Stimulated activated CD8-positive, alpha-beta memory T cell treated with anti-CD3 and anti-CD28 coated beads, Interleukin-15, amount 100 ng/mL, for 48 hours (primary cell): ENCODE measurements around the gene EHD3.
"Not testable (repeated sequence)": the region's sequence is repeated elsewhere in the genome, so short reads cannot be mapped to it uniquely, and the experiment has no call there.

Source experiments
- DNase-seq, 2 donors: peaks; one replicate each; pipeline ENCODE4 v3.0.0-alpha.2; 2020; ENCODE audit warnings: low read depth in 2 of 2

The EHD3 gene

DNA sequence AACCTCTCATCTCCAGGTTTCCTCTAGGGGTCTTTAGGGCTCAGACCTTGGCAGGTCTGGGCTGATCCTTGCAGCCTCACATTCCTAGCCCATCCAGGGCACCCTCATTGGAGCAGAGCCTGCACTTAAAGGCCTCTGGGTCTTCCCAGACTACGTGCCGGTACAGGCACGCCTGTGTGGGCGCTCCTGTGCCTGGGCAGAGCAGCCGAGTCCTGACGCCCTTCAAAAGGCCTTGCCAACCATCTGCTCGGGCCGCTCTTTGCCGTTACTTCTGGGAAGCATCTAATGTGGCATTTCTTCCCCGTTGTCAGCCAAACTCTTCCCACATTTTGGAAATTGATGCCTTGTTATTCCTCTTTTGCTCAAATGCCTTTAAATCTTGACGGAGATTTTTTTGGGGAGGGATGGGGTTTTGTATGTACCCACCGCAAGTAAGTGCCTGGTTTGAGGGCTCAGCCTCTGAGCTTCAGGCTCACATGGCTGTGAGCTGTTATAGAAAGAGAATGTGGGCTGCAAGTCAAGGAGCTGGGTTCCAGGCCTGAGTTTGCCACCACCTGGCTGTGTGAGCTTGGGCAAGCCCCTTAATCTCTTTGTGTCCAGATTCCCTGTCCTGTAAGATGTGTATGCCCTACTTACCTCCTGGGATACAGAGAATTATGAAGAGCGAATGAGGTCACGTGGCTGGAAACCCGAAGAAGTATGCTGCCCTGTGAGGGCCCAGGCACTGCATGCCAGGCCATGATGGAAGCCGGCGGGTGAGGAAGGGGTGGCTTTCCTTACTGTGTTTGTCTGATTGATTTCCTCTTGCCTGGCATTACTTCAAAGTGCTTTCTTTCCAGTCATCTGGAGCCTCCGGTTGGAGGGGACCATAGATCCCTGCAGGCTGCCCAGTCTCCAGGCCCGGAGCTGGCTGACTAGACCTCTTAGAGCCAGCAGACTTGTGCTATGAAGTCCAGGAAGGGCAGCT, 20.6 kb downstream of the EHD3 start:
- DNase-seq, result no peak

DNA sequence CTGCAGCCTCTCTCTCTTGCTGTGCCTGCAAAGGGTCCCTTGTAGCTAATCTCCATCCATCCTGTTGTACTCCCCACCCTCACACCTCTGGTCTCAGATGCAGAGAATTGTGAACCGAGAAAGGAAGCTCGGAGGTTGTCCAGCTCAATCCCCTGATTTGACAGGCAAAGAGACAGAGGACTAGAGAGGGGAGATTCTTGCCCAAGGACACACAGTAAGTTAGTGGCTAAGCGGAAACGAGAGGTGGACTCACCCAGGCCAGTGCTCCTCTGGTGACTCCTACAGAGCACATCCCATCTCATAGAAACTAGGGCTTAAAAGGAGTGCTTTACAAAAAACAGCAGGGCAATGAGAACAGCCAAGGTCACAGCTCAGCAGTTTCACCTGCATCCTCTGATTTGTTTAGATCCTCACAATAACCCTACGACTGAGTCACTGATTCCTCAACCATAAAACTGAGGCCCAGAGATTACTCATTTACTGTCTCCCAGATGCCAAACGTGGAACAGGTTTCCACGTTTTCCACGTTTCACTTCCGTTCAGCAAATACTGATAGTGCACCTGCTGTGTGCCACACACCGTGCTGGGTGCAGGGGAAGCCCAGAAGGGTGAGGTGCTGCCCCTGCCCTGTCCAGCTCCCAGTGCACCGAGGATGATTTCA, 22.1 kb downstream of the EHD3 start:
- DNase-seq, result no peak

DNA sequence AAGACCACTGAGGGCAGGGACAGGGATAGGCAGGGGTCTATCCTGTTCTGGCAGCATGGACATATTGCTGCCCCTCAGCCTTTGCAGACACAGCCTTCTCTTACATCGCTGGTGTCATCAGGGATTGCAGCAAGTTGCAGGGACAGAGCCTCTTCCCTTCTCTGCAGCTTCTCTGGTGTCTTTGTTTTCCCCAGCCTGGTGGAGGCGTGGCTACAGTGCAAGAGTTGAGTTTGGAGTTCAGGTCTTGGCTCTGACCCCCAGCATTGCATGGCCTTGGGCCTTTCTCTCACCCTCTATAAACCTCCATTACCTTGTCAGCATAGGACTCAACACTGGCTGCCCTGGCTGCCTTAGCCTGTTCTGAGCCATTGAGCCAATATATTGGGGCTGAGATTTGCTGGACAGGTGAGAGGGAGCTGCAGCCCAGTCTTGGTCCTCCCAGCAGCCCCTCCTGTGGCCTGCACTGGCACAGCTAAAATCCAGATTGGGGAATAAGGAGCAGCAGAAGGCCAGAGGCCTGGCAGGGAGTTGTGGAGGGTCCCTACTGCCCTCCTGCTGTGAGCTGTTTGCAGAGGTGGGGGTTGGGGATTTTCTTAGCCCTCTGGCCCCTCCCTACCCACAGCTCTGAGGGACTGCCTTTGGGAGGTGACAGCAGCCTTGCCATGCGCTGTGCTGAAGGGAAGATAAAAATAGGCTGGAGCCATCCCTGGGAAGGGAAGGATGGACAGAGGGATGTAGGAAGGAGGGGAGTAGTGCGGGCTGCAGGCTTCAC, 22.8 kb downstream of the EHD3 start:
- no peak for DNase-seq

DNA sequence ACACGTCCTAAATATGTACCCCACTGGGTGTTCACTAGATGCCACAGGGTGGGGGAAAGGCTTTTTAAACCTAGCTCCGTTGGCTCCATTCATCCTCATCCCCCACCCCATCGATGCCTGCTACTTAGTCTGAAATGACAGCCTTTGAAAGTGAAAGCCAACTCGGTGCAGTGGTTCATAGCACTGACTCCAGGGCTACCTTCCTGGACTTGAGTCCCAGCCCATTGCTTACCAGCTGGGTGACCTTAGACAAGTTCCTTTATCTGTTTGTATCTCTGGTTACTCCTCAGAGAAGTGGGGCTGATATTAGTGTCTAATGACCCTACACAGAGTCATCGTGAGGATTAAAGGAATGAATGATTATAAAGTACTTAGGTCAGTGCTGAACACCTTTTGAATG, 24.4 kb downstream of the EHD3 start:
- DNase-seq, result no peak

DNA sequence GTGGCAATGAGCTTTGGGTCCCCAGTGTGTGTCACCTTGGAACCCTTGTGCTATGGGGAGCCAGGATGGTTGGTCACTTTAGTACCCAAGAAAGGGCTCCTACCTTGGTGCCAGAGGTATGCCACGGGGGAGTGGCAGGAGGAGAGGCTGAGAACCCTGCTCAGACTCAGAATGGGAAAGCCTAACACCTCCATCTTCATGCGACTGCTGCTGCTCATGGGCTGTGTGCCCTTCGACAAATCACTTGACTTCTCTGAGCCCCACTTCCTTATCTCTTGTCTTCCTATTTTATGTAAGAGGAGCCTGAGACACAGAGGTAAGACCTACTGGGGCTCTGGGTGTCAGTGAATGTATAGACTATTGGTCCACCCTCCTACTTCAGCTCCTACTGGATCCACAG, 25.1 kb downstream of the EHD3 start:
- no peak for DNase-seq

DNA sequence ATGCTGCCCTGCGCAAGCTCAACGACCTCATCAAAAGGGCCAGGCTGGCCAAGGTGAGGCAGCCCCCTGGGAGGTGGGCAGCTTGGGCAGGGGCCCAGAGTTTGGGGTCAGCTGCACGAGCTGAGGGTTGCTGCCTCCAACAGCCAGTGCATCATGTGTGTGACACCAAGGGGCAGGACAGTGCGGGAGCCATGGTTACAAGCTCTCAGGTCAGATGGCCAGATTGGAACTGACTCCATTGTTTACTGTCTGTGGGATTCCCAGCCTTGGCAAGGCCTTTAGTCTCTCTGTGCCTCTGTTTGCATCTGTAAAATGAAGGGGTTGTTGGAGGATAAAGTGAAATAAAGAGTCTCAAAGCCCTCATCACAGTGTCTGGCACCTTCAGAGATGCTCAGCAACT, 26.9 kb downstream of the EHD3 start:
- no peak for DNase-seq

DNA sequence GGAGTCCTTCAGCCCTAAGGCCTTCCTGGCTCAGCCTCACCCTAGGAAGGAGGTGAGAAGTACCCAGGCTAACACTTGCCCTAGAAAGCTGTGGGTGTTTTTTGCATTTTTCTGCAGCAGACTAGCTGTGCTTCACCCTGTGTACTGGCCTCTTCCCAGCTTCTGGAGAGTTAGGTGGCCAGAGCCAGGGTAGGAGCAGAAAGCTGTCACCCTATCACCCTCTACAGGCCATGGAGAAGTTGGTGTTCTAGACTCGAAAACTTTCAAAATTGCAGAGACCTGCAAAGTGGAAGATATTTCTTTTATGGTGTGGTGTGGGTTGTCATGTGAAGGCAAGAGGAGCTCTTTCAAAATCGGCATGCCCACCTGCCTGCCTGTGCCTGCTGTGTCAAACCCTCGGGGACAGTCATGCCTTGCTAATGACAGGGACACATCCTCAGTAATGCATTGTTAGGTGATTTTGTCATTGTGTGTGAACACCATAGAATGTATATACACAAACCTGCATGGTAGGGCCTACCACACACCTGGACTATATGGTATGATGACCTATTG, 29.8 kb downstream of the EHD3 start:
- DNase-seq, result no peak

DNA sequence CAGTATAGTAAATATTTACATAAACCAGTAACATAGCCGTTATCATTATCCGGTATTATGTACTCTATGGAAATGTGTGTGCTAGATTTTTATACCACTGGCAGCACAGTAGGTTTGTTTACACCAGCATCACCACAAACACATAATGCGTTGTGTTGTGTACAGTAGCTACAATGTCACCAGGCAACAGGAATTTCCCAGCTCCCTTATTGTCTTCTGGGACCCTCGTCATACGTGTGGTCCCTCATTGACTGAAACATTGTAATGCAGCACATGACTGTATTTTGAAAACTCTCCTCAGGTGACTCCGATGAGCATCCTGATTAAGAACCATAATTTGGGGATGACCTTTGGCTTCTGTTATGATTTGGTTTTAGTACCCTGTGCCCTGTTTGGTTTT, 31.3 kb downstream of the EHD3 start:
- no peak for DNase-seq

DNA sequence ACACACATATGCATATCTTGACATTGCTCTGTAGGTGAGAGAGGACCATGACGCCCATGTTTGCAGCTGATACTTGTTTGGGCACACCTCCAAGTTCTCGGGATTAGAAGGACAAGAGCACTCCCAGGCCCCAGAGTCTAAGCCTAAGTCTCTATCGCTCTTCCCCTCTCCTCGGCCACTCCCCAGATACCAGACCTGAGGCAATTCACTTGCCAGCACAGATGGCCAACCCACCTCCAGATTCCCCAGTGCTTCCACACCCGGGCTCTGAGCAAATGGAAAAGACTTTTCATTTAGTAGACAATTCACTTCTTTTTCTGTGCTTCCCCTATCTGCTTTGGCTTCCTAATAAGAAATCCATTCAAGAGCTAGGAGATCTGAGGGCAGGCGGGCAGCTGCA, 32.9 kb downstream of the EHD3 start:
- DNase-seq, result no peak

DNA sequence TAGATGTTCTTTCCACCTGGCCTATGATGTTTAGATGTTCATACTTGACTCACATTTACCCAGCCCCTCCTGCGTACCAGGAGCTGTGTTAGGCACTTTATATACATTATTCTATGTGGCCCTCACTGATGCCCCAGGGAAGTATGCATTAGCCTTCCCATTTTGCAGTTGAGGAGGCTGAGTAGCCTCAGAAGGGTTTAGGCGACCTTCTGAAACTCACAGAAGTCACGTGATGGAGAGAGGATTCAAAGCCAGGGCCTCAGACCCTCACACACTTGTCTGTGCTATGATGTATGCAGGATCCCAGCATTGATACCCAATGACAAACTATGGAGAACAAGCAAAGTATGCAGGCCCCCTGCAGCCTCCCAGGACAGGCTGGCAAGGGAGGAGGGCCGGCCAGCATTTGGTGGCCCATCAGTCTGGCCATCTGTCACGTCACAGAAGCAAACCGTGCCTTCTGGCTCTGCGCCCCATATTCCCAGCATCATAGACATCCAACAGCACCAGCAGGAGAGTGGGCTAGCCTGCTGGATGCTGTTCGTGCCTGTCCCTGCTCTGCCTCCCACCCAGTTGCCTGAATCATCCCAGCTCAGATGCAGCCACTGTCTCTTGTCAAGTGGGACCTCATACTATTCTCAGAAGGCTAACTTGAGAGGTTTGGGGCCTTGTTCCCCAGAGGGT, 33.6 kb downstream of the EHD3 start:
- no peak for DNase-seq

DNA sequence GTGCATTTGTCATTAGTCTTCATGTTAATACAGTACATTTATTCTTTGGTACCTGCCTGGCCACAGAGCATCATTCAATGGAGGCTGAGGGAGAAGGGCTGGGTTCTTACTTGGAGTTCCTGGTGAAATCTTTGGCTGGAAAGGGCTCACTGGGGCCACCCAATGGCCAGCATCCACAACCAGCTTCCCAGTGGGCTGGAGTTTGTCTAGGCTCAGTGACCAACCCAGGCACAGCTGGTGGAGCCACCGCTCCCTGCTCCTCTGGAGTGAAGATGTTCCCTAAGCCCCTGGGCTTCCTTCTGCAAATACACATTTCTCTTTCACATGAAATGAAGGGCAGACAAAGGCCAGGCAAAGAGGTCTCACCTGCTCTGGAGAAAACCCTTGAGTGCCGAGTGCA, 34.4 kb downstream of the EHD3 start:
- no peak for DNase-seq

DNA sequence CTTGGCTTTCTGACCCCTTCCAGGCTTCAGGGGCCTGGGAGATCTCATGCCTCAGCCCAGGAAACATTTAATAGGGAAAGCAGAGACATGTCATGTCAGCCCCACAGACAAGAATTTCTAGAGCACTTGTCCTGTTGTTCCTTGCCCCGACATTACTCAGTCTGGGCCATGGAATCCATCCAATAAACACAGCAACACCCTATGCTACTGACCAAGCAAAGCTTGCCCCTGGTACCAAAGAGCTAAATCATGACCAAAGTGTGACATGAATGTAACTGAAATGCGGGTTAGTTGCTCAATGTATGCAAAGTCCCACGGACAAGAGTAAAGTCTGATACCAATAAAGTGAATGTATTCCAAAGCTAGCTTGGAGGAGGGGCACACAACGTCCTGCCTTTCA, 35.1 kb downstream of the EHD3 start:
- DNase-seq, result no peak

DNA sequence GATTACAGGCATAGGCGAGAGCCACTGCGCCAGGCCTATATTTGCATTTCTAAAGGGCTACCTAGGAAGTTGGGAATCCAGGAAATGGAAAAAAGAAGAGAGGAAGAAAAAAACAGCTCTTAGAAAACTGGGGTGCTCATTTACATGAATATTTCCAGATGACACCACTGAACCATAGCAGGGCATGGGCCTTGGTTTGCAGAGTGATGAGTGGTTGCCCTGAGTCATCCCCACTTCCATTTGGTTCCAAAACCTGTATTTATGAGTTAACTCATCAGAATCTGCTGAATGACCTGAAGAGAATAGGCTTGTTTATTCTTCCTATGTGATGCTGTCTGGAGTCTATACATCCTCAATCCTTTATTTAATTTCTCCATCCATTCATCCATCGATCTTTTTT, 36.2 kb downstream of the EHD3 start:
- no peak for DNase-seq

DNA sequence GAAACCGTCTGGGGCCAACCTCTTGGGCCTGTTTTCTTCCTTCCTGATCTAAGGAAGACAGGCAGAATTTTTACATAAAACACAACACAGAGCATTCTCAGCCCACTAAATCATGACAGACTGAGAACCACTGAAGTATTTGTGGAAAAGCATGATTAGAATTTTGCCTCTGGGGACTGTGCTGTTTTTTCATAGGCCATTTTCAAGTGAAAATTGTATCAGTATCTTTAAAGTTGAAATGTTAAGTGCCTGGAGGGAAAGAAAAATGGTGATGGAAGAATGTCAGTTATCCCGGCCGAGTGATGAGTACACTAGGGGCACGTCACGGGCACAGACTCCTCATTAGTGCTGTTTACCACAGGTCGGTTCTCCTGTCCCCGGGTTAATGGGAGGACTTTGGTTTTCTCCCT, 36.9 kb downstream of the EHD3 start:
- no peak for DNase-seq

DNA sequence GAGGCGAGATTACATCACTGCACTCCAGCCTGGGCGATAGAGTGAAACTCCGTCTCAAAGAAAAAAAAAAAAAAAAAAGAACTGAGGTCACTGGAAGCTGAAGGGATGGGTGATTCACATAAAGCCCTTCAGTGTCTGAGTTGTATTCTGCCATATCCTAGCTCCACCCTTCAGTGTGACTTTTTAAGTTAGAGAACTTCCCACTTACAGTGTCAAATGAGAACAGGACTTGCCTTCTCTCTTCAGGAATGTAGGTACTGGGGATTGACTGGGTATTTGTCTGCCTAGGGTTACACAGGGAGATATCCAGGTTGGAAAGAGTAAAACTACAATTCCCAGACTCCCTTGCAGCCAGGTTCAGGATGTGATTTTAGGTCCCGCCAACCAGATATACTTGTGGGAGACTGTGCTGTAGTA, 37.9 kb downstream of the EHD3 start:
- no peak for DNase-seq

DNA sequence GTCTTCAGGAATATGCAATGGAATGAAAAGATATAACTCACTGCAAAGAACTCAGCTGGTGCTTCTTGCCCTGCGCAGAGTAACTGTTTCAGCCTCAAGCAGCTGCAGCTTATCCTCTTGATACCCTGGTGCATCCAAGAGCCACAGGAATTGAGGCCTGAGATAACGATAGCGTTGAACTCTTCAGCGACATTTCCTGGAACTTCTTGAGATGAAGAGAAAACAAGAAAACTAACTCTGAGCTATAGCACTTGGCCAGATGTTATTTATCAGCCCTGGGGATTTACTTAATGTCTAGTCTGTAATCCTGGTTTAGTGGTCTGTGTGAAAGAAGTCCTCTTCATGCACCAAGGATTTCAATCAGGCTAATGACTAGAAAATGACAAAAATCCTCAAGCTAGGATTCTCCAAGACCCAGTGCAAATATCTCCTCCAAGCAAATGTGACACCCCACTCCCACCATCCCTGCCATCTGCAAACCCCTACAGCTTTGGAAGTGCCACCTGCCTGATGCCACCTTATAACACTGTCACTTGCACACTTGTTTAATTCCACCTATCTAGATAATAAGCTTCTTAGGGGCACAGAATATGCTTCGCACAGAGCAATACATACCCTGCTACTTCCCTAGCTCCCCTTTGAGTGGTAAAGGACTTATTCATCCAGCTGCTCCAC, 40.6 kb downstream of the EHD3 start:
- DNase-seq, result no peak

DNA sequence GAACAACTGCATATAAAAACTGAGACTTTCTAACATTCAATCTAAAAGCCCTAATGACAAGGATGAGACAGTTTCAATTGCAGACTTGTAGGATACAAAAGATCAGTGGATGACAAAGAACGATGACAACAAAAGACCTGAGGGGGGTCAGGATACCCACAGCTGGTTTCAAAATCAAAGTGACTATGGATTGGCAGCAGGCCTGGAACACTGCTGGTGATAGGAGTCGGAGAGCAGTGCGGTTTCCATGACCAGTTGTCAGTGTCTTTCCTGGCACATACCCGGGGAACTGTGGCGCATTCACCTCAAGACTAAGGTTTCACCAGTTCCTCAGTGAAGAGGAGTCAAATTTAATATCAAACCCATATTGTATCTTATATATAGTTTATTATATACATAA, 42.0 kb downstream of the EHD3 start:
- no peak for DNase-seq

DNA sequence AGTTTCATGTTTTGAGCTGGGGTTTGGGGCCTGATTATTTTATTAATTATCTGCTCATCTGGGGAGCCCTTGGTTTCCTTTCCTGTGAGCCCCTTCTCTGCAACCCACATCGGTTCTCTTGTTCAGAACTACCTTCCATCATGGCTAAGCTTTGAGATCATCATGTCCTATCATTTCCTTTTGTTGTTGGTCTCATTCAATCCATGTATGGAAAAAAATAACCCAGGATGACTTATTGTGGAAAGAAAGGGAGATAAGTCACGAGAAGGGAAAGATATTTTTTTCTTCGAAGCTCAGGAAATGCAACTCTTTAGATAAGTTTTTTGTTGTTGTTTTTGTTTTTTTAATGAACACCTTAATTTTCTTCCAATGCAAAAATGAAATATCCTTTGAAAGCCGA, 43.7 kb downstream of the EHD3 start:
- DNase-seq, result no peak

DNA sequence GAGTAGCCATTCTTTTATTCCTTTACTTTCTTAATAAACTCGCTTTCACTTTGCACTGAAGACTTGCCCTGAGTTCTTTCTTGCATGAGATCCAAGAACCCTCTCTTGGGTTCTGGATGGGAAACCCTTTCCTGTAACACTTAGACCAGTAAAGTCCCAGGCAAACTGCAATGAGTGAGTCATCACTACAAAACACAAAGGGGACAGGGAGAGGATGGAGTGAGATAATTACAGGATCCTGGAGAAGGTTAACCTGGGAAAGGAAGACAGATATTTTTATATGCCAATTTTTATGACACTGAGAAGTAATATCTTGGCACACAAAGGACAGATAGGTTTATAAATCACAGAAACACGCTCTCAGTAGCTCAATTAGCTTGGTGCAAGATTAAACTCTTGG, 48.7 kb downstream of the EHD3 start:
- no peak for DNase-seq

DNA sequence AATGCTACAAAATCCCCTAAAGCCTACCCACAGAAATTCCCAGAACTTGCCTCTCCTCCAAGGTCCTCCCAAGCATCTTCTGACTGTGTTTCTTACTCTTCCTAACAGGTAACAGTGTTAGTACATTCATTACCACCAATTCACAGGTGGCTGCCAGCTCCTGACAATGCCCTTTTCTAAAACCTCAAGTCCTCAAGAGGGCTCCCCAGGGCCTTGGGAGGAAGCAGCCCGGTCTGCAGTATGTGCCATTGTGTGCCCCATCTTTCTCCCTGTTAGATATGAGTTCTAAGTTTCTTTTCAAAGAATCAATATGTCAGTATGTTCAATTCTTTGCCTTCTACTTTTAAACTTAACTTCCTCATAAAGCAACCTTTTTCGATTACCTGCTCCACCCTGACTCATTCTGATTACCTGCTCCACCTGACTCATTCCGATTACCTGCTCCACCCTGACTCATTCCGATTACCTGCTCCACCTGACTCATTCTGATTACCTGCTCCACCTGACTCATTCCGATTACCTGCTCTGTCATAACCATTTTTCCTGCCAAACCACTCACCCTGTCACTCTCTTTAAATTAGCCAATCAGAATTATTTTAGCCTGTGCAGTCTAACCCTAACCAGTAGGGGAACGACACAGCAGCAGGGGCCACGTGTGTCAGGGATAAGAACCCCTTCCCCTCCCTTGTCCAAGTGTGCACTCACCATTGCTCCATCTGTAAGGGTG, 49.4 kb downstream of the EHD3 start:
- DNase-seq, result not testable (repeated sequence)
